NCI-H1417 (cell line): Measurements from ENCODE around the gene PYCARD.
"Not testable (repeated sequence)": the region's sequence is repeated elsewhere in the genome, so short reads cannot be mapped to it uniquely, and the experiment has no call there.

Experiments
- DNase-seq, 3 experiments: peaks; one replicate each; lab custom pipeline; 2025; lab: John Stamatoyannopoulos, UW

The PYCARD gene

GRCh38 chr16:31202414-31203375, at the start of gene PYCARD:
PYCARD (minus strand) TSS chr16:31202760; CDS start chr16:31202690, 70 bp downstream.
- DNase-seq = no peak

GRCh38 chr16:31251435-31251834, 48.9 kb upstream of the PYCARD start:
- DNase-seq = no peak

GRCh38 chr16:31250782-31251384, 48.3 kb upstream of the PYCARD start:
- DNase-seq = no peak

GRCh38 chr16:31248344-31248743, 45.8 kb upstream of the PYCARD start:
- DNase-seq = no peak

GRCh38 chr16:31246296-31246695, 43.7 kb upstream of the PYCARD start:
- no peak for DNase-seq

- DNase-seq = not testable (repeated sequence)
Measured at GRCh38 chr16:31245598-31245997, 43.0 kb upstream of the PYCARD start.

- DNase-seq = no peak
Measured at GRCh38 chr16:31243734-31244670, 41.4 kb upstream of the PYCARD start.

- DNase-seq = no peak
Measured at GRCh38 chr16:31242206-31242605, 39.6 kb upstream of the PYCARD start.

GRCh38 chr16:31238041-31238440, 35.5 kb upstream of the PYCARD start:
- DNase-seq = no peak

GRCh38 chr16:31229501-31229900, 26.9 kb upstream of the PYCARD start:
- no peak for DNase-seq

GRCh38 chr16:31228206-31228605, 25.6 kb upstream of the PYCARD start:
- no peak for DNase-seq

- no peak for DNase-seq
Measured at GRCh38 chr16:31225193-31225592, 22.6 kb upstream of the PYCARD start.

- DNase-seq = no peak
Measured at GRCh38 chr16:31224092-31224955, 21.8 kb upstream of the PYCARD start.

GRCh38 chr16:31223044-31223443, 20.5 kb upstream of the PYCARD start:
- DNase-seq = no peak

GRCh38 chr16:31221357-31222160, 19.0 kb upstream of the PYCARD start:
- no peak for DNase-seq

- DNase-seq = no peak
Measured at GRCh38 chr16:31219154-31219741, 16.7 kb upstream of the PYCARD start.

GRCh38 chr16:31217136-31217530, 14.6 kb upstream of the PYCARD start:
- DNase-seq = no peak

GRCh38 chr16:31216422-31217135, 14.0 kb upstream of the PYCARD start, which contains the start of gene PYDC1:
PYDC1 (minus strand) TSS chr16:31217135; CDS start chr16:31217028, 107 bp downstream.
- DNase-seq = peak in 2 of 3 experiments; percentile 26 to 31
